HL-60/S4 treated with phorbol 12-myristate 13-acetate at 8.2 ng/mL for 4 days and 3 days (cell line): ENCODE measurements around the gene SELENOT.
"Not testable (repeated sequence)": the region's sequence is repeated elsewhere in the genome, so short reads cannot be mapped to it uniquely, and the experiment has no call there.

Experiments used
- in situ Hi-C: fragments of 300-500 bp; cut with MboI; formaldehyde crosslinking; loops from 2 replicates; pipeline ENCODE4 v1.15.0; 2022; ENCODE audit warnings: low sequenced_read_pairs

Gene SELENOT

GRCh38 chr3:150607267-150608065 is 4.3 kb downstream of the SELENOT start:
- in situ Hi-C loops = no loop called here

- in situ Hi-C loops = no loop called here
Measured at GRCh38 chr3:150609988-150610387, 6.9 kb downstream of the SELENOT start.

- in situ Hi-C loops = no loop called here
Measured at GRCh38 chr3:150610785-150611184, 7.7 kb downstream of the SELENOT start.

GRCh38 chr3:150611666-150612065 is 8.5 kb downstream of the SELENOT start:
- in situ Hi-C loops = no loop called here

GRCh38 chr3:150612494-150612893 is 9.4 kb downstream of the SELENOT start:
- in situ Hi-C loops = no loop called here

- in situ Hi-C loops = no loop called here
Measured at GRCh38 chr3:150613034-150613433, 9.9 kb downstream of the SELENOT start.

- in situ Hi-C loops = no loop called here
Measured at GRCh38 chr3:150613709-150614480, 10.8 kb downstream of the SELENOT start.

GRCh38 chr3:150620002-150620689 is 17.0 kb downstream of the SELENOT start:
- in situ Hi-C loops = no loop called here

- in situ Hi-C loops = not testable (repeated sequence)
Measured at GRCh38 chr3:150622955-150623354, 19.8 kb downstream of the SELENOT start.

GRCh38 chr3:150623945-150624344 is 20.8 kb downstream of the SELENOT start:
- in situ Hi-C loops = no loop called here

GRCh38 chr3:150626148-150626930 is 23.2 kb downstream of the SELENOT start:
- in situ Hi-C loops = no loop called here

- in situ Hi-C loops = no loop called here
Measured at GRCh38 chr3:150627557-150627956, 24.4 kb downstream of the SELENOT start.

GRCh38 chr3:150631515-150632221 is 28.5 kb downstream of the SELENOT start:
- in situ Hi-C loops = no loop called here

GRCh38 chr3:150635076-150635475 is 32.0 kb downstream of the SELENOT start:
- in situ Hi-C loops = no loop called here

- in situ Hi-C loops = no loop called here
Measured at GRCh38 chr3:150635526-150635925, 32.4 kb downstream of the SELENOT start.

- in situ Hi-C loops = no loop called here
Measured at GRCh38 chr3:150636258-150636657, 33.1 kb downstream of the SELENOT start.

GRCh38 chr3:150639262-150639661 is 36.1 kb downstream of the SELENOT start:
- in situ Hi-C loops = no loop called here

- in situ Hi-C loops = no loop called here
Measured at GRCh38 chr3:150640256-150640655, 37.1 kb downstream of the SELENOT start.

GRCh38 chr3:150653110-150653561 is 50.0 kb downstream of the SELENOT start:
- in situ Hi-C loops = no loop called here

- in situ Hi-C loops = no loop called here
Measured at GRCh38 chr3:150656316-150656715, 53.2 kb downstream of the SELENOT start.
